GM12865 (cell line): ENCODE results near the gene SAMD4B.
"Not testable (repeated sequence)": the region's sequence is repeated elsewhere in the genome, so short reads cannot be mapped to it uniquely, and the experiment has no call there.

Source experiments
- DNase-seq: peaks from one replicate; pipeline ENCODE4 v3.0.0; 2010; ENCODE audit warnings: low read depth
- H3K4me3 ChIP-seq: 2 replicates; pipeline ENCODE4 v1.5.1; 2011; ENCODE audit warnings: mild to moderate bottlenecking, low read depth, low read length, control low read depth
- CTCF ChIP-seq: IDR thresholded peaks from 2 replicates; pipeline ENCODE4 v1.5.1; 2011; ENCODE audit warnings: low read length, control low read depth, low read depth, inconsistent platforms; ENCODE audit not compliant: insufficient read depth; ENCODE audit errors: missing control alignments

SAMD4B gene

GRCh38 chr19:39307046-39307821 lies 35.0 kb upstream of the SAMD4B start:
- no peak overlapping the region for H3K4me3 ChIP-seq
- no peak for TF ChIP-seq CTCF
- DNase-seq = no peak

- TF ChIP-seq CTCF = no peak
- H3K4me3 ChIP-seq = no peak overlapping the region
- no peak for DNase-seq
Observed at GRCh38 chr19:39307822-39308530, 34.2 kb upstream of the SAMD4B start.

GRCh38 chr19:39308531-39309304 lies 33.5 kb upstream of the SAMD4B start:
- no peak for TF ChIP-seq CTCF
- no peak for DNase-seq
- no peak overlapping the region for H3K4me3 ChIP-seq

GRCh38 chr19:39309305-39309670 lies 32.9 kb upstream of the SAMD4B start:
- DNase-seq, H3K4me3 ChIP-seq: not testable (repeated sequence)

GRCh38 chr19:39310558-39311311 lies 31.5 kb upstream of the SAMD4B start:
- DNase-seq = no peak
- no peak overlapping the region for H3K4me3 ChIP-seq
- no peak for TF ChIP-seq CTCF

GRCh38 chr19:39314016-39314728 lies 28.0 kb upstream of the SAMD4B start:
- DNase-seq = no peak

More at GRCh38 chr19:39314016-39314728, 28.0 kb upstream of the SAMD4B start:
- H3K4me3 ChIP-seq = no peak overlapping the region
- TF ChIP-seq CTCF = no peak
